Measurements from ENCODE around the gene GZMM. TPM values are rescaled to one million over a fixed set of nuclear protein-coding genes. Genes with fewer than 3 reads are reported as not detected.

GZMM gene
- total and polyA plus RNA-seq, 2 of the 13 experiments (the other 11 are each of a cell fraction or from before 2014, with no cell fraction given), result 0.07 TPM; not detected in 1

- TF ChIP-seq RFXAP (CRISPR knock-in tag; IDR thresholded peaks at IDR 0.05; ENCODE audit: borderline replicate concordance), result peak; percentile 70
- no peak for TF ChIP-seq HNRNPL (IDR thresholded peaks at IDR 0.05; ENCODE audit: low read depth, low read length)
- TF ChIP-seq PRDM15 (CRISPR knock-in tag; IDR thresholded peaks at IDR 0.05), result no peak; the same call in 1 of the 2 replicates
- no peak for TF ChIP-seq MLX (CRISPR knock-in tag; IDR thresholded peaks at IDR 0.05)
- peak; percentile 85; the same call in 1 of the 2 replicates for TF ChIP-seq ZNF441 (CRISPR knock-in tag; IDR thresholded peaks at IDR 0.05; ENCODE audit: borderline replicate concordance)
- peak; percentile 84 for TF ChIP-seq ETS1 (CRISPR knock-in tag; IDR thresholded peaks at IDR 0.05)
- no peak for TF ChIP-seq POGZ (CRISPR knock-in tag; IDR thresholded peaks at IDR 0.05)
- no peak for TF ChIP-seq ZNF761 (CRISPR knock-in tag; conservative IDR thresholded peaks at IDR 0.05)
- no peak; the same call in 1 of the 2 replicates for TF ChIP-seq DZIP1 (CRISPR knock-in tag; IDR thresholded peaks at IDR 0.05)
- 0 out of 2 replicates have a peak, but pooled peaks have one; percentile 52 for TF ChIP-seq ZNF766 (CRISPR knock-in tag; IDR thresholded peaks at IDR 0.05; ENCODE audit: borderline replicate concordance)
- TF ChIP-seq CTCF (CRISPR knock-in tag; IDR thresholded peaks at IDR 0.05), result no peak
- TF ChIP-seq TEAD3 (CRISPR knock-in tag; optimal IDR thresholded peaks at IDR 0.05; ENCODE audit: borderline replicate concordance), result no peak
- no peak for TF ChIP-seq SMYD3 (CRISPR knock-in tag; IDR thresholded peaks at IDR 0.05)
- TF ChIP-seq CEBPB (IDR thresholded peaks at IDR 0.05; ENCODE audit: borderline replicate concordance, low read depth, low read length), result no peak
- no peak for TF ChIP-seq ZNF670 (CRISPR knock-in tag; IDR thresholded peaks at IDR 0.05; ENCODE audit: borderline replicate concordance)
- no peak for TF ChIP-seq ZZZ3 (CRISPR knock-in tag; IDR thresholded peaks at IDR 0.05; ENCODE audit: borderline replicate concordance)
- no peak for TF ChIP-seq HHEX (CRISPR knock-in tag; IDR thresholded peaks at IDR 0.05)
- TF ChIP-seq ZFY (CRISPR knock-in tag; IDR thresholded peaks at IDR 0.05), result no peak
- no peak for TF ChIP-seq ZNF282 (IDR thresholded peaks at IDR 0.05; ENCODE audit: partially characterized antibody)
- TF ChIP-seq RARA (CRISPR knock-in tag; IDR thresholded peaks at IDR 0.05), result peak; percentile 47; the same call in 1 of the 2 replicates
Measured at GRCh38 chr19:591099-591958, 47.5 kb downstream of the GZMM start (continued).

Measured in HepG2 (cell line).